A549 (cell line): Measurements from ENCODE around the gene RIMS4.

Source experiments
- CBX2 ChIP-seq: fragments of 200-600 bp; sonication (generic); IDR thresholded peaks from 2 replicates; pipeline ENCODE4 v1.6.1; 2016; ENCODE audit warnings: low read depth, mild to moderate bottlenecking, borderline replicate concordance
- CTCF ChIP-seq: fragments of >200 bp; sonication (Bioruptor Twin); formaldehyde crosslinking; IDR thresholded peaks from 3 replicates; pipeline ENCODE4 v1.5.1; 2016
- EP300 ChIP-seq, 2 experiments: fragments of >200 bp; sonication (Bioruptor Twin); formaldehyde crosslinking; IDR thresholded peaks; 2 replicates in 1 of 2; 3 replicates in 1 of 2; pipeline ENCODE4 v1.6.1; 2016 to 2017
- RARB ChIP-seq: fragments of 250-450 bp; sonication (Bioruptor Pico); IDR thresholded peaks from 2 replicates; pipeline ENCODE4 v1.8.0; 2021; ENCODE audit warnings: mild to moderate bottlenecking, moderate library complexity
- RFX5 ChIP-seq: fragments of 450-650 bp; IDR thresholded peaks from 2 replicates; pipeline ENCODE4 v1.7.1; 2014; ENCODE audit warnings: antibody characterized with exemption, mild to moderate bottlenecking, moderate library complexity

GRCh38 chr20:44833437-44833836, 23.1 kb upstream of the RIMS4 start:
- no peak for TF ChIP-seq CTCF
- TF ChIP-seq RFX5, result no peak
- TF ChIP-seq EP300 (IDR thresholded peaks at IDR 0.05), result no peak
- no peak for TF ChIP-seq CBX2
- TF ChIP-seq RARB, result no peak
